Hematopoietic multipotent progenitor cell treated with erythropoietin and hydrocortisone succinate and interleukin-3 and kit ligand, for 6 days (in vitro differentiated cells): ENCODE results near the gene LRRC45.

Experiments used
- DNase-seq: peaks from one replicate; pipeline ENCODE4 v3.0.0-alpha.2; 2015

The LRRC45 gene

GRCh38 chr17:82053556-82054263 lies 30.6 kb downstream of the LRRC45 start:
- DNase-seq: no peak

DNA sequence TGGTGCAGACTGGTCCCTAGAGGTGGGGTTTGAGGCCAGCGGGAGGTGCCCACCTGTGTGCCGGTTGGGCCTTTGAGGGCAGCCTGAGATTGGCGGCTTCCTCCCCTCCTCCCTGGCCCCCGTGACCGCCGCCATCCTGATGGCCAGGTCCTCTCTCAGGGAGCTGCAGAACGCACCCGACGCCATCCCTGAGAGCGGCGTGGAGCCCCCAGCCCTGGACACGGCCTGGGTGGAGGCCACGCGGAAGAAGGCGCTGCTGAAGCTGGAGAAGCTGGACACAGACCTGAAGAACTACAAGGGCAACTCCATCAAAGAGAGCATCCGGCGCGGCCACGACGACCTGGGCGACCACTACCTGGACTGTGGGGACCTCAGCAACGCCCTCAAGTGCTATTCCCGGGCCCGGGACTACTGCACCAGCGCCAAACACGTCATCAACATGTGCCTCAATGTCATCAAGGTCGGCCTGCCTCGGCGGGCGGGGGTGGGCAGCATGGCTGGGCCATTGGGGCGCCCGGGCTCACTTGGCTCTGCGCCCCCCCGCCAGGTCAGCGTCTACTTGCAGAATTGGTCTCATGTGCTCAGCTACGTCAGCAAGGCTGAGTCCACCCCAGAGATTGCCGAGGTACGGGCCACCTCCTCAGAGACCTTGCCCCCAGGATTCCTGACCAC lies 31.4 kb downstream of the LRRC45 start:
- no peak for DNase-seq

DNA sequence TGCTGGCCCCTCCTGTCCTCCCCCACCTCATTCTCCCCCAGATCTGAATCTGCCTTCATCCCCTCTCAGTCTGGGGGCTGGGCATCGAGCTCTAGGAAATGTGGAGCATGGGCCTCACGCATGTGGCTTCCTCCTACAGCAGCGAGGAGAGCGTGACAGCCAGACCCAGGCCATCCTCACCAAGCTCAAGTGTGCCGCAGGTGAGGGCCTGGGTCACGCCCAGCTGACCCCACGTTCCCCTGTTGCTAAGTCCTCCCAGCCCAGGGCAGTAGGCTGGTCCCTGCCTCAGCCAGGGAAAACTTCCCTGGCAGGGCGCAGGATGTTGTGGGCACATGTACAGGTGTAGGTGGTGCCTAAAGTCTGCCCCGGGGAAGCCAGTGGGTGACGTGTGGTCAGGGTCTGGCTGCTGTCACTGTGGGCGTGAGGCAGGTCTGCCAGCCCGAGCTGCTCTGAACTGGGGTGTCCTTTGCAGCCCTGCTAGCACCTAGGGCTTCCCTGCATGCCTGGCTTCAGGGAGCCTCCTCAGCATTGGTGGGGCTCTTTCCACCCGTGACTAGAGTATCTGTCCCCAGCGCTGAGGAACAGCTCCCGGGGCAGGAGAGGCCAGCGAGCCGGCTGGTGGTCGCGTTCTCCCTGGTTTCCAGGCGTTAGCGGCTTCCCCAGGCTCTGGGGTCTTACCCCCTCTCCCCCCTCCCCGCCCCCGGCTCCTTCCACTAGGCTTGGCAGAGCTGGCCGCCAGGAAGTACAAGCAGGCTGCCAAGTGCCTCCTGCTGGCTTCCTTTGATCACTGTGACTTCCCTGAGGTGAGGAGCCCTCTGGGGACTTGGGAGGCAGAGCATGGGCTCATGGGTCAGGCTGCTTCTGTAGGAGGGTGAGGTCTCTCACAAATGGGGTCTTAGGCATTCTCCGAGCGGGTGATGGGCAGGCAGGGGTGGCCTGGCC lies 32.2 kb downstream of the LRRC45 start:
- no peak for DNase-seq

GRCh38 chr17:82055965-82056728 lies 33.0 kb downstream of the LRRC45 start:
- DNase-seq: no peak

DNA sequence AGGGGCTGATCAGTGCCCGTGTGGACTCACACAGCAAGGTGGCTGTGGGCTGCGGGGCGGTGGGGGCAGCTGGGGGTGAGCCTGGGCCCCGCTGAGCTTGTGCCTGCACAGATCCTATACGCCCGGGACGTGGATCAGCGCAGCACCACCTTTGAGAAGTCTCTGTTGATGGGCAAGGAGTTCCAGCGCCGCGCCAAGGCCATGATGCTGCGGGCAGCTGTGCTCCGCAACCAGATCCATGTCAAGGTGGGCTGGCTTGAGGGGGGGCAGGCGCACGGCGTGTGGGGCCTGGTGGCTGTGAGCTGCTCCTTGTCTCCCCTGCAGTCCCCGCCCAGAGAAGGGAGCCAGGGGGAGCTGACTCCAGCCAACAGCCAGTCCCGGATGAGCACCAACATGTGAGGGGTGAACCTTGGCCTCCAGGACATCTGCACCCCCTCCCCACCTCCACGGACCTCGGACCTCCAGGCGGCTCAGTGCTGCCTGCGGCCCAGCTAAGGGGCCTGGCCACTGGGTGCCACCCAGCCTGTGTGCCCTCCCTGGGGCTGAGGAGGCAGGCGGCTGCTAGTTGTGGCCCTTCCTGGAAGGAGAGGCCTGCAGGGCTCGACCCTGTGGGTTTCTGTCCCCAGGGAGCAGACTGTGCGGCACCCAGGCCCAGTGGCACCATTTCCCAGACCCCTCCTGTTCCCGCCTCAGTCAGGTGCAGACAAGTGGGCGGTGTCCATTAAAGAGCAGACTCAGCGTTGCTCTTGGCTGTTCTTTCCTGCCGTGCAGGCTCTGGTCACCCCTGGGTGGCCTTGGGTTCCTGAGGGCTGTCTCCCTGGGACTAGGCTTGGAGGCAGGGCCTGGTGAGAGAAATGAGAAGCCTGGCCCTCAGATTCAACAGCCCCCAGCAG lies 33.9 kb downstream of the LRRC45 start:
- DNase-seq: no peak

DNA sequence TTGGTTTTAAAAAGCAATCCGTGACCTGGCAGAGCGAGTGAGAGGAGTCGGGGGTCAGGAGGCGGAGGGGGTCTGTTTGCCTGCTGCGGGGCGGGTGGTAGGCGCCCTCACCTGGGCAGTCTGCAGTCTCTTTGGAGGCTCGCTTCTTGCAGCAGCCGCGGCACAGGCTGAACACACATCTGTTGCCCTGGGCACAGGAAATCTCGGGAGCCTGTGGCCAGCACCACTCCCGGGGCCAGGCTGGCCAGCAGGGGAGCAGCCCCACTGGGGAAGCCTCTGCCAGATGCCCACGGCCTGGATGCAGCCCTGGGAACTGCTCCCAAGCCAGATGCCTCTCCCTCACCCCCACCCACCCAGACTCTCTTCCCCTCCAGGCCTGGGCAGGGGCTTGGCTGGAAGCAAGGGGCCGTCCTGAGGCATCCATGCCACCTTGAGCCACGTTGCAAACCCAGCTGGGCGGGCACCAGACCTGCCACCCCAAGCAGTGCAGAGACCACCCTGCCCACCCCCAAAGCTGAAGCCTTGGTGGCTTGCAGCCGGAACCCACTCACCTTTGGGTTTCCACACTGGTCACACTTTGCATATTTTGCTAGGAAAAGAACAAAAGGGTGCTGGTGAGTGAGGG lies 35.2 kb downstream of the LRRC45 start:
- no peak for DNase-seq

- no peak for DNase-seq
Measured at GRCh38 chr17:82058855-82059249, 35.7 kb downstream of the LRRC45 start.

- DNase-seq: no peak
Measured at GRCh38 chr17:82059272-82060000, 36.3 kb downstream of the LRRC45 start.

DNA sequence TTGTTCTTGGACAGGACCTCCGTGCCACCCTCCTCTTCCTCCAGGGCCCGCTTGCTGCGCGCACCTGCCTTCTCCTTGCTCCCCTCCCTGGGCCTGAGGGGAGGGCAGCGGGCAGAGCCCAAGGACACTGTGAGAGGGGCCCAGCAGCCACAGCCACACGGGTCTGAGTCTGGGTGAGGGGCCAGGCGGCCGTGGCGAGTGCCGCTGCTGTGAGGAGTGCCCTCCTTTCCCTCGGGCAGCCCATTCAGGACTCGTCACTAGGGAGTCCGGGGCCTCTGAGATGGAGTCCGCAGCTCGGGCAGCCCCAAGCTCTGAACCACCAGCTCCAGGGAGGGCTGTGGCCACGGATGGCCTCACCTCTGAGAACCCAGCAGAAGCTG lies 36.9 kb downstream of the LRRC45 start:
- no peak for DNase-seq

GRCh38 chr17:82060614-82061013 lies 37.5 kb downstream of the LRRC45 start:
- DNase-seq: no peak

DNA sequence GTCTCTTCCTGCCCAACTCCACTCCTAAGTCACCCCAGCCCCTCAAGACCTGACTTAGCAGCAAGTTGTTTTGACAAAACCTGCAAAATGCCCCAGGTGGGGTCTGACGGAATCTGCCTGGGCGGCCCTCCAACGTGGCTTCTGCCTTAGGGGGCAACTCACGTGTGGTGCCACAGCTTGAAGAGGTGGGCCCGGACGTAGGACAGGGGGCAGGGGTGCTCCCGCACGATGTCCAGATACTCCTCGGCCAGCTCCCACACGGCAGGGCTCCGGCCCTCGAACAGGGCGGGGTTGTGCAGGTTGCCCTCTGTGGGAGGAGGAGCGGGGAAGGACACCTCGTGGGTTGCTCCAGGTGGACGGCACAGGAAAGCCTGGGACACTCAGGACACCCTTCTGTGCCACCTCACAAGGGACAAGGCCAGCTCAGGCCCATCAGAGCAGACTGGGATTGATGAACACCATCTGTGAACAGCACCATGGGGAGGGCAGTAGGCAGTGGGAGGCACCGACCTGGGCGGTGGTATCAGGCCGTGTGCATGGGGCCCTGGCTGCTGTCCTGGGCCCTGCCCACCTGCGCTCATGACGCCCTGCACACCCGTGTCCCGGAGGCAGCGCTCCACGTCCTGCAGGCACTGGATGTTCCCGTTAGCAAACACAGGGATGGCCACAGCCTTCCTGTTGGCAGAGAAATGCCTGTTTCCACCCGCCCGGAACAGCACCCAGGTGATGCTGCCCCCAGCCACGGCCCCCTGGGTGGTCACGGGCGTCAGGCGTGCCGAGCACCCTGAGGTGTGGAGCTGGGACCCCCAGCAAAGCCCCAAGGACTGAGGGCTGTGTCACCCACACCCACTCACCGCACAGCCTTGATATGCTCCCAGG lies 38.2 kb downstream of the LRRC45 start:
- no peak for DNase-seq

- DNase-seq: no peak
Measured at GRCh38 chr17:82062076-82062983, 39.2 kb downstream of the LRRC45 start.

- no peak for DNase-seq
Measured at GRCh38 chr17:82062984-82063368, 39.9 kb downstream of the LRRC45 start.

DNA sequence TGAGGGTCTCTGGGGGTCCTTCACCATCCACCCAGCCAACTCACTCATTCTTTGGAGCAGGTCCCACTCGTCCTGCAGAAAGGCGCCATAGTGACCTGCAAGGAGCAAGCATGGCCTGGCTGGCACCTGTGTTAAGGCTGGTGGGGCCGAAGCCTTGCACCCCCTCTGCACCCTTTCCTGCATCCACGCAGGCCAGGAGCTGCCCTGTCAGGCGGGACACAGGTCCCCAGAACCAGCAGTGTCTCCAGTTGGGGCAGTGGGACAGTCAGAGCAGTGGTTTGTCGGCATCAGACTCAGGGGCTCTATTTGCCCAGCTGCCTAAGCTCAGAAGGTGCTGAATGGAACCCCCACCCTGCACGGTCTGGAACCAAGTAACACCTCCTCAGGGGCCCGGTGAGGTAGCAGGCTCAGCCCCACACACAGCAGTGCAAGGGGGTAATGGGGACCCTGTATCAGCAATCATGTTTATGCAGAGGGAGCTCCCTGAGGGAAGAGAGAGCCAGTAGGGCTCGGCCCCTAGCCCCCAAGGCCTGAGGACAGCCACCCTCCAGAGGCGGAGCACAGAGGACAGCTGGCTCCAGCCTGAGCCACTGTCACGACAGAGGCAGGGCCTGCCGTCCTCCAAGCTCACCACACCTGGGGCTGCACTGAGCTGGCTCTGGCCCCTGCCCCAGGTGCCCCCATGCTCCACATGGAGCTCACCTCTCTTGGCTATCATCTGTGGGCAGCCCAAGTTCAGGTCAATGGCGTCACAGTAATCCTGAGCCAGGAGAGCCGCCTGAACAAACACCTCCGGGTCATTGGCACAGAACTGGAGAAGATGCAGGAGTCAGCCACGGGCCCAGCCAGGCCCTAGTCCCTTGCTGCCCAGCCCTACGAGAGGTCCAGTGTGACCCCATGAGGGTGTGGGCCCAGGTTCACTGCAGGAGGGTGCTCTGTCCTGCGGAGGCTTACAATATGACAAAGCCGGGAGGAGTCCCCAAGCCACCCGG lies 40.6 kb downstream of the LRRC45 start:
- DNase-seq: no peak

DNA sequence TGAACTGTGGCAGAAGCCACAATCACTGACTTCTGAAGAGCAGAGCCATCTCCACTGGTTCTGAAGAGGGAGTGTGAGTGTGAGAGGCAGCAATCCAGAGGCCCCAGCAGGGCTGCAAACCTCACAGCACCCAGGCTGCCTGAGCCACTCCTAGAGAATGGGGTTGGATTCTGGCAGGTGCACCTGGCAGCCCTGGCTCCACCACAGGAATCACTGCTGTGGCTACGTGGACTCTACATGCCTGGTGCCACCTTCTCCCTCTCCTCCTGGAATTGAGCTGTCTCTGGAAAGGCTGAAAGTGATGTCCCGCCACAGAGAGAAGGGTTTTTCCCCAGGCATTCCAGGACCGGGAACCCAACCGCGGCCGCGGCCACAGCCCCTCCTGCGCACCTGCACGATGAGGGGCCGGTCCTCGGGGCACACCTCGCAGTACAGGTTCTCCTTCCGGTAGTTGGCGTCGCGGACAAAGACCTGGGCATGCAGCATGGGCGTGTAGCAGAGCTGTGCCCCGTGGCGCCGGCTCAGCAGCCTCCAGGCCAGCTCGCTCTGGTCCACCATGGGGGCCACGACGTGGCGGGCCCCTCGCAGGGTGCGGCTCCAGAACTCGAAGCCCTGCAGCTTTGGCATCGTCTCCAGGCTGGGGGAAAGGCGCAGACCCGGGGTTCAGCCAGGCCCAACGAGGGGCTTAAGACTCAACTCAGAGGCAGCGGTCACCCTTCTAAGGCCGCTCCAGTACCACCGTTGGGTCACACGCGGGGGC lies 41.5 kb downstream of the LRRC45 start:
- DNase-seq: no peak

DNA sequence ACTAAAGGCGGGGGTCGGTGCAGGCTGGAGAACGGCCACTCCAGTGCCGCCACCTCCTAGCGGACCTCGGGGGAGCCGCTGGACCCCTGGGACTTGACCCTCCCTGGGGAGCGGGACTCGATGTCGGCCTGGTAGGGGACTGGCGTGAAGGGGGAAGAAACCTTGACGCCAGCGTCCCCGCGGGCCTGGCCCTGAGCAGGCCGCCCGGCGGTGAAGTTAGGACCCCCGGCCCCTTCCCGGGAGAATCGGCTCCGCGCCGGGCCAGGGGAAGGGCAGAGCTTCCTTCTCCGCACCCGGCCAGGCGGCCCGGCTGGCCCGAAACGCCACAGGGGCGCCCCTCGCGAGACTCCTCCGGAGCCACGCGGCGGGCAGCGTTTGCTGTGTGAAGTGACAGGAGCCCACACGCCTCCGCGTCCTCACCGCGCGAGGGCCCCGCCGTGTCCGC lies 42.1 kb downstream of the LRRC45 start:
- DNase-seq: no peak
